Body of pancreas (tissue), 4 donors: ENCODE results near the gene BRD3OS. TPM values are rescaled to one million over a fixed set of nuclear protein-coding genes. Genes with fewer than 3 reads are reported as not detected.

Source experiments
- ATAC-seq: fragments of 150-250 bp; one replicate; pipeline ENCODE4 v1.9.1; 2016
- DNase-seq, 4 donors: peaks; one replicate each; pipeline ENCODE4 v3.0.0-alpha.2; 2019
- H3K27ac ChIP-seq, 4 donors: fragments of 200-600 bp; sonication (generic); 1 replicate in 3 of 4; 2 replicates in 1 of 4; pipeline versions ENCODE4 v1.5.1 to v1.6.1; 2016 to 2019; ENCODE audit warnings: mild to moderate bottlenecking in 1 of 4, mixed read lengths in 1 of 4, moderate library complexity in 1 of 4
- H3K27me3 ChIP-seq, 2 donors: fragments of 200-600 bp; sonication (generic); one replicate each; pipeline ENCODE4 v1.6.0; 2016; ENCODE audit warnings: mild to moderate bottlenecking in 1 of 2
- H3K36me3 ChIP-seq, 2 donors: fragments of 200-600 bp; sonication (generic); replicated peaks in 1 of 2; 2 replicates each; pipeline ENCODE4 v1.5.1; 2016; ENCODE audit warnings: low read depth in 2 of 2; ENCODE audit not compliant: insufficient read depth in 1 of 2
- H3K4me1 ChIP-seq: fragments of 200-600 bp; sonication (generic); one replicate; pipeline ENCODE4 v1.6.0; 2016
- H3K4me3 ChIP-seq, 2 donors: fragments of 200-600 bp; sonication (generic); 1 replicate in 1 of 2; 2 replicates in 1 of 2; pipeline ENCODE4 v1.5.1; 2016 to 2019
- H3K9me3 ChIP-seq, 3 donors: fragments of 200-600 bp; sonication (generic); 1 replicate in 2 of 3; 2 replicates in 1 of 3; pipeline ENCODE4 v1.5.1; 2016
- CTCF ChIP-seq, 7 experiments: fragments of 450-650 bp in 4 of 7; fragments of 200-600 bp in 3 of 7; sonication (generic) in 3 of 7; IDR thresholded peaks; one replicate each; pipeline ENCODE4 v1.5.1; 2016 to 2019; ENCODE audit warnings: antibody characterized with exemption in 7 of 7
- POLR2A ChIP-seq, 3 donors: fragments of 450-650 bp; IDR thresholded peaks; one replicate each; pipeline ENCODE4 v1.6.1; 2016; ENCODE audit warnings: antibody characterized with exemption in 3 of 3, mild to moderate bottlenecking in 2 of 3
- WGBS, 2 donors: methylation state at CpG; one replicate each; pipeline ENCODE4 v1.1.5; 2017; 5-methylcytosine and 5-hydroxymethylcytosine counted together
- intact Hi-C: fragments of 100-400 bp; cut with DNase I; formaldehyde crosslinking; loops from one replicate; pipeline ENCODE4 v1.15.1; 2023
- total RNA-seq, 2 donors: library from RNA; depleted of rRNA; stranded (reverse); fragments of >200 nt; gene quantifications; one replicate each; pipeline ENCODE4 v1.1.0, GENCODE V29; 2016

Gene BRD3OS
- total RNA-seq, 2 donors from 2014 or later = 7.3 to 9.6 TPM

DNA sequence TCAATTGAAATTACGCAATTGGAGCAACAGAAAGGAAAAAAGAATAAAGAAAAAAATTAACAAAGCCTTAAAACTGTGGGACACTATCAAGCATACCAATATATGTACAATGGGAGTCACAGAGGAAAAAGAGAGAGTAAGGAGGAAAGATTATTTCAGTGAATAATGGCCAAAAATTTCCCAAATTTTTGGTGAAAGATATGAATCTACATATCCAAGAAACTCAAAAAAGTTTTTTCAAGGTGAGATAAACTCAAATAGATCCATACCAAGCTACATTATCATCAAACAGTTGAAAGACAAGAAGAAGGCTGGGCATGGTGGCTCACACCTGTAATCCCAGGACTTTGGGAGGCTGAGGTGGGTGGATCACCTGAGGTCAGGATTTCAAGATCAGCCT is 51.4 kb downstream of the BRD3OS start:
- Histone ChIP-seq H3K4me1 (no peaks in the 10 kb centered on the region), H3K9me3 (no peaks in the 10 kb centered on the region), H3K27me3 (no peaks in the 10 kb centered on the region), H3K4me3 (no peak overlapping the region), H3K36me3 (no peaks in the 10 kb centered on the region), H3K27ac (no peak overlapping the region)
- intact Hi-C loops = no loop called here
- ATAC-seq = no peak
- 38 to 71% methylated on average over 1 of the region's 1 CpG for WGBS, 2 donors
- TF ChIP-seq CTCF (IDR thresholded peaks at IDR 0.05) (no peak), POLR2A (IDR thresholded peaks at IDR 0.05) (no peak)
- DNase-seq = no peak

Other genes starting within 250 kb of the BRD3OS start
- 10 to 100 TPM; 31.6 to 32.3 TPM for gene VAV2, start 33.2 kb upstream of the BRD3OS start, total RNA-seq
- 10 to 100 TPM; 12.2 to 27.4 TPM for gene BRD3, start 42.5 kb downstream of the BRD3OS start, total RNA-seq
- gene WDR5, start 110.6 kb downstream of the BRD3OS start, total RNA-seq = 10 to 100 TPM; 12.5 to 19.1 TPM
- gene RNU6ATAC, start 139.1 kb downstream of the BRD3OS start, total RNA-seq = not detected